IMR-90 (cell line): ENCODE data around the gene DNAH3. TPM values are rescaled to one million over a fixed set of nuclear protein-coding genes. Genes with fewer than 3 reads are reported as not detected.

Experiments
- ATAC-seq: fragments of 200-7000 bp; cut with Tn5 transposase; 2 replicates; pipeline ENCODE4 v1.9.1; 2020; ENCODE audit warnings: low read depth, mild to moderate bottlenecking, moderate library complexity
- BruUV-seq: library from RNA; stranded (reverse); fragments of 400-500 nt; replicated peaks from 2 replicates; lab custom pipeline; 2021; lab: Mats Ljungman, UMichigan
- CTCF ChIA-PET: fragments of 300-600 bp; formaldehyde crosslinking; extraction: SDS; loops from one replicate; lab custom pipeline; 2021; ENCODE audit warnings: antibody characterized with exemption; lab: Yijun Ruan, JAX
- POLR2A ChIA-PET: fragments of 300-600 bp; sonication (Branson Sonifier 250); formaldehyde crosslinking; loops from one replicate; lab custom pipeline; 2022; ENCODE audit warnings: antibody characterized with exemption; ENCODE audit not compliant: unreplicated experiment; lab: Charles Lee
- DNase-seq: peaks from one replicate; pipeline ENCODE4 v3.0.0; 2013
- H2AFZ ChIP-seq: replicated peaks from 2 replicates; pipeline ENCODE3; 2013; ENCODE audit warnings: low read length, mild to moderate bottlenecking; ENCODE audit not compliant: poor library complexity
- H2AK5ac ChIP-seq: 2 replicates; pipeline ENCODE4 v1.6.1; 2013; ENCODE audit warnings: low read depth, low read length, inconsistent platforms
- H2AK9ac ChIP-seq: replicated peaks from 2 replicates; pipeline ENCODE3; 2013; ENCODE audit warnings: mild to moderate bottlenecking, low read depth, low read length, moderate library complexity; ENCODE audit not compliant: poor library complexity
- H2BK120ac ChIP-seq: 2 replicates; pipeline ENCODE4 v1.6.1; 2013; ENCODE audit warnings: low read depth, low read length, inconsistent platforms
- H2BK15ac ChIP-seq: 3 replicates; pipeline ENCODE4 v1.6.1; 2013; ENCODE audit warnings: low read depth, low read length, inconsistent platforms
- H2BK20ac ChIP-seq: 2 replicates; pipeline ENCODE4 v1.6.1; 2013; ENCODE audit warnings: low read depth, mild to moderate bottlenecking, inconsistent platforms, low read length, moderate library complexity
- H2BK5ac ChIP-seq: 2 replicates; pipeline ENCODE4 v1.6.1; 2013; ENCODE audit warnings: mild to moderate bottlenecking, low read depth, low read length, inconsistent platforms; ENCODE audit not compliant: poor library complexity, severe bottlenecking
- H3K14ac ChIP-seq: replicated peaks from 2 replicates; pipeline ENCODE4 v1.6.1; 2013; ENCODE audit warnings: low read depth, low read length, inconsistent platforms
- H3K18ac ChIP-seq: 2 replicates; pipeline ENCODE4 v1.6.1; 2013; ENCODE audit warnings: low read depth, low read length, control low read depth
- H3K23ac ChIP-seq: 2 replicates; pipeline ENCODE4 v1.6.1; 2013; ENCODE audit warnings: low read depth, low read length, inconsistent platforms
- H3K27ac ChIP-seq: 2 replicates; pipeline ENCODE4 v1.5.1; 2013; ENCODE audit warnings: mild to moderate bottlenecking, control low read depth, low read length; ENCODE audit not compliant: insufficient read depth
- H3K27me3 ChIP-seq: 2 replicates; pipeline ENCODE4 v1.6.1; 2013; ENCODE audit warnings: low read length; ENCODE audit not compliant: control insufficient read depth, insufficient read depth
- H3K36me3 ChIP-seq: 2 replicates; pipeline ENCODE4 v1.6.1; 2013; ENCODE audit warnings: low read length, mixed read lengths; ENCODE audit not compliant: control insufficient read depth, insufficient read depth
- H3K4ac ChIP-seq: 2 replicates; pipeline ENCODE4 v1.6.1; 2013; ENCODE audit warnings: low read depth, low read length, inconsistent platforms
- H3K4me1 ChIP-seq: 2 replicates; pipeline ENCODE4 v1.6.1; 2013; ENCODE audit warnings: low read length, mixed read lengths; ENCODE audit not compliant: control insufficient read depth, insufficient read depth
- H3K4me2 ChIP-seq: 2 replicates; pipeline ENCODE4 v1.6.1; 2013; ENCODE audit warnings: low read depth, mild to moderate bottlenecking, control low read depth, low read length, moderate library complexity
- H3K4me3 ChIP-seq: 2 replicates; pipeline ENCODE4 v1.5.1; 2013; ENCODE audit warnings: low read depth, mild to moderate bottlenecking, control low read depth, low read length, moderate library complexity; ENCODE audit not compliant: insufficient read depth
- H3K56ac ChIP-seq: 2 replicates; pipeline ENCODE4 v1.6.1; 2013; ENCODE audit warnings: low read length, inconsistent platforms; ENCODE audit not compliant: insufficient read depth; ENCODE audit errors: extremely low read depth
- H3K79me1 ChIP-seq, 2 experiments: 2 replicates each; pipeline ENCODE4 v1.6.1; 2013; ENCODE audit warnings: low read length in 2 of 2, inconsistent platforms in 1 of 2, low read depth in 1 of 2
- H3K9ac ChIP-seq: 2 replicates; pipeline ENCODE4 v1.6.1; 2013; ENCODE audit warnings: low read depth, low read length, control low read depth
- H3K9me1 ChIP-seq: 2 replicates; pipeline ENCODE4 v1.6.1; 2013; ENCODE audit warnings: low read length, inconsistent platforms; ENCODE audit not compliant: insufficient read depth
- H3K9me3 ChIP-seq: 2 replicates; pipeline ENCODE4 v1.6.1; 2013; ENCODE audit warnings: low read length; ENCODE audit not compliant: control insufficient read depth, insufficient read depth
- H4K20me1 ChIP-seq: 2 replicates; pipeline ENCODE4 v1.6.1; 2013; ENCODE audit warnings: low read length, inconsistent platforms; ENCODE audit not compliant: insufficient read depth
- H4K5ac ChIP-seq: 2 replicates; pipeline ENCODE4 v1.6.1; 2013; ENCODE audit warnings: mild to moderate bottlenecking, low read depth, low read length, control low read depth
- H4K8ac ChIP-seq, 2 experiments: 2 replicates each; pipeline ENCODE4 v1.6.1; 2013; ENCODE audit warnings: low read depth in 2 of 2, low read length in 2 of 2, control low read depth in 1 of 2, inconsistent platforms in 1 of 2
- H4K91ac ChIP-seq: 2 replicates; pipeline ENCODE4 v1.6.1; 2013; ENCODE audit warnings: low read depth, low read length, inconsistent platforms; ENCODE audit not compliant: insufficient read depth
- BHLHE40 ChIP-seq: fragments of 150-350 bp; IDR thresholded peaks from 2 replicates; pipeline ENCODE4 v1.6.1; 2016; ENCODE audit warnings: mild to moderate bottlenecking, low read depth, low read length
- CEBPB ChIP-seq: IDR thresholded peaks from 2 replicates; pipeline ENCODE4 v1.6.1; 2012; ENCODE audit warnings: low read depth, low read length, improper control_type of control experiment
- CHD1 ChIP-seq: IDR thresholded peaks from 2 replicates; pipeline ENCODE4 v1.6.1; 2012; ENCODE audit warnings: low read depth, low read length, improper control_type of control experiment
- ELK1 ChIP-seq: fragments of 150-350 bp; IDR thresholded peaks from 2 replicates; pipeline ENCODE4 v1.6.1; 2016; ENCODE audit warnings: low read depth, mild to moderate bottlenecking, low read length, moderate library complexity, borderline replicate concordance
- FOS ChIP-seq: fragments of 150-350 bp; IDR thresholded peaks from 2 replicates; pipeline ENCODE4 v1.6.1; 2016; ENCODE audit warnings: low read depth, low read length
- MAFK ChIP-seq: IDR thresholded peaks from 2 replicates; pipeline ENCODE4 v1.6.1; 2012; ENCODE audit warnings: low read depth, low read length, improper control_type of control experiment
- MAZ ChIP-seq: IDR thresholded peaks from 2 replicates; pipeline ENCODE4 v1.6.1; 2012; ENCODE audit warnings: low read depth, mild to moderate bottlenecking, low read length, improper control_type of control experiment, moderate library complexity, borderline replicate concordance
- NFE2L2 ChIP-seq: fragments of 150-350 bp; IDR thresholded peaks from 2 replicates; pipeline ENCODE4 v1.6.1; 2016; ENCODE audit warnings: low read depth, mild to moderate bottlenecking, low read length
- POLR2A ChIP-seq: IDR thresholded peaks from 2 replicates; pipeline ENCODE4 v1.6.1; 2012; ENCODE audit warnings: mild to moderate bottlenecking, low read depth, low read length
- RAD21 ChIP-seq: IDR thresholded peaks from 2 replicates; pipeline ENCODE4 v1.6.1; 2012; ENCODE audit warnings: low read length, improper control_type of control experiment
- RCOR1 ChIP-seq: IDR thresholded peaks from 2 replicates; pipeline ENCODE4 v1.6.1; 2012; ENCODE audit warnings: mild to moderate bottlenecking, low read length, improper control_type of control experiment; ENCODE audit not compliant: insufficient replicate concordance
- RFX5 ChIP-seq: IDR thresholded peaks from 2 replicates; pipeline ENCODE4 v1.8.0; 2012; ENCODE audit warnings: low read depth, mild to moderate bottlenecking, low read length, moderate library complexity
- SMC3 ChIP-seq: fragments of 150-350 bp; IDR thresholded peaks from 2 replicates; pipeline ENCODE4 v1.6.1; 2016; ENCODE audit warnings: low read depth, mild to moderate bottlenecking, antibody characterized with exemption, low read length, moderate library complexity
- USF2 ChIP-seq: fragments of 150-350 bp; IDR thresholded peaks from 2 replicates; pipeline ENCODE4 v1.6.1; 2017; ENCODE audit warnings: mild to moderate bottlenecking, antibody characterized with exemption, low read length, low read depth
- WGBS, 2 experiments: methylation state at CpG; one replicate each; pipeline versions ENCODE4 v1.1.5 to v1.1.7; 2013; ENCODE audit warnings: missing lambda C conversion rate in 2 of 2; ENCODE audit not compliant: insufficient read length in 1 of 2; ENCODE audit errors: extremely low coverage in 2 of 2; 5-methylcytosine and 5-hydroxymethylcytosine counted together
- dilution Hi-C: fragments of 300-500 bp; cut with HindIII; formaldehyde crosslinking; loops from one replicate; pipeline ENCODE4 v1.14.3; 2018; ENCODE audit warnings: low sequenced_read_pairs; ENCODE audit not compliant: unreplicated experiment
- in situ Hi-C: fragments of 300-500 bp; cut with MboI; formaldehyde crosslinking; loops from 3 replicates; pipeline ENCODE4 v1.14.3; 2019; ENCODE audit warnings: low sequenced_read_pairs, inconsistent platforms, mixed read lengths
- intact Hi-C: fragments of 100-400 bp; cut with micrococcal nuclease; formaldehyde crosslinking; loops from 2 replicates; pipeline ENCODE4 v1.10.0; 2022
- polyA plus RNA-seq, 3 experiments: library from polyadenylated mRNA; depleted of rRNA; stranded (reverse); fragments of >200 nt; gene quantifications; 2 replicates each; pipeline ENCODE4 v1.2.3, GENCODE V29; 2012; ENCODE audit warnings: low replicate concordance in 1 of 3
- total RNA-seq: library from RNA; depleted of rRNA; stranded (reverse); fragments of >200 nt; gene quantifications from 2 replicates; pipeline ENCODE4 v1.2.3, GENCODE V29; 2012

DNAH3 gene
- total and polyA plus RNA-seq, 2 of the 4 experiments (the other 2 are of a cell fraction), result not detected

GRCh38 chr16:21060027-21060510 is 90.6 kb downstream of the DNAH3 start:
- dilution Hi-C loops, result no loop called here

More at GRCh38 chr16:21060027-21060510, 90.6 kb downstream of the DNAH3 start:
- no peak overlapping the region for H4K91ac ChIP-seq
- no peak overlapping the region for H3K4me3 ChIP-seq
- ATAC-seq (no peak), DNase-seq (no peak)
- no peak overlapping the region for H3K9ac ChIP-seq
- WGBS, 2 experiments, result 63% methylated on average over 2 of the region's 4 CpGs; no CpG with 5 or more reads in 1 of the 2 experiments
- H3K56ac ChIP-seq, result no peak overlapping the region
- H2AK9ac ChIP-seq, result no peak overlapping the region
- H3K79me1 ChIP-seq, result no peaks in the 10 kb centered on the region
- CTCF ChIA-PET, result no interaction called here
- H3K9me1 ChIP-seq, result no peaks in the 10 kb centered on the region
- no TSS peak for BruUV-seq
- no peak overlapping the region for H2BK120ac ChIP-seq
- H2BK20ac ChIP-seq, result no peak overlapping the region
- in situ Hi-C loops, result loop anchor here (5.0 kb wide), 1 partner anchor 48 kb away; no protein-coding TSS in a partner anchor
- no peak overlapping the region for H3K4ac ChIP-seq
- no peak overlapping the region for H2BK5ac ChIP-seq
- intact Hi-C loops, result no loop called here
- H3K23ac ChIP-seq, result no peak overlapping the region
- H4K20me1 ChIP-seq, result no peaks in the 10 kb centered on the region
- H3K9me3 ChIP-seq, result no peaks in the 10 kb centered on the region
- no peaks in the 10 kb centered on the region for H3K36me3 ChIP-seq
- H2BK15ac ChIP-seq, result no peak overlapping the region
- TF ChIP-seq RCOR1, result no peak
- no peak for TF ChIP-seq MAZ
- no peak for TF ChIP-seq CHD1
- TF ChIP-seq RAD21, result no peak
- no peak for TF ChIP-seq CEBPB
- TF ChIP-seq RFX5, result no peak
- TF ChIP-seq MAFK, result no peak
- TF ChIP-seq BHLHE40, result no peak
- no peak for TF ChIP-seq ELK1
- TF ChIP-seq FOS, result no peak
- no peak for TF ChIP-seq NFE2L2
- no peak for TF ChIP-seq POLR2A
- TF ChIP-seq USF2, result no peak
- no peak for TF ChIP-seq SMC3
- no peak overlapping the region for H3K4me2 ChIP-seq
- H2AK5ac ChIP-seq, result no peak overlapping the region
- H3K27me3 ChIP-seq, result peaks cover 5% of the 10 kb centered on the region
- H4K8ac ChIP-seq, result no peak overlapping the region
- H3K27ac ChIP-seq, result no peak overlapping the region
- POLR2A ChIA-PET, result no interaction called here
- H3K14ac ChIP-seq, result no peak overlapping the region
- H4K5ac ChIP-seq, result no peak overlapping the region
- no peaks in the 10 kb centered on the region for H3K4me1 ChIP-seq
- H2AFZ ChIP-seq, result no peak overlapping the region
- no peak overlapping the region for H3K18ac ChIP-seq
